Nephron (organoid): ENCODE measurements around the gene ATP7B.
A peak's percentile ranks its signal among the peaks of the same experiment; 100 is the strongest.

ENCODE experiments used
- H3K27ac Mint-ChIP-seq, 3 experiments: 2 replicates each; pipeline ENCODE4 v1.8.0; 2020; ENCODE audit warnings: mixed read lengths in 3 of 3, mild to moderate bottlenecking in 2 of 3, moderate library complexity in 1 of 3
- H3K27me3 Mint-ChIP-seq: 2 replicates; pipeline ENCODE4 v1.8.0; 2021; ENCODE audit warnings: low read depth, mild to moderate bottlenecking, moderate library complexity, mixed read lengths
- H3K36me3 Mint-ChIP-seq: 2 replicates; pipeline ENCODE4 v1.8.0; 2020; ENCODE audit warnings: low read depth, mixed read lengths
- H3K4me1 Mint-ChIP-seq: 2 replicates; pipeline ENCODE4 v1.8.0; 2020; ENCODE audit warnings: mixed read lengths
- H3K4me3 Mint-ChIP-seq, 3 experiments: 2 replicates each; pipeline ENCODE4 v1.8.0; 2020; ENCODE audit warnings: mild to moderate bottlenecking in 3 of 3, mixed read lengths in 3 of 3, moderate library complexity in 2 of 3
- H3K9me3 Mint-ChIP-seq: 2 replicates; pipeline ENCODE4 v1.8.0; 2020; ENCODE audit warnings: mixed read lengths
- TF ChIP-seq, protein P1 (sequence below), 3 experiments: fragments of 200-600 bp; sonication (generic); IDR thresholded peaks; one replicate each; pipeline ENCODE4 v1.5.0; 2021; ENCODE audit warnings: antibody characterized with exemption in 3 of 3; ENCODE audit not compliant: unreplicated experiment in 3 of 3

Gene ATP7B

DNA sequence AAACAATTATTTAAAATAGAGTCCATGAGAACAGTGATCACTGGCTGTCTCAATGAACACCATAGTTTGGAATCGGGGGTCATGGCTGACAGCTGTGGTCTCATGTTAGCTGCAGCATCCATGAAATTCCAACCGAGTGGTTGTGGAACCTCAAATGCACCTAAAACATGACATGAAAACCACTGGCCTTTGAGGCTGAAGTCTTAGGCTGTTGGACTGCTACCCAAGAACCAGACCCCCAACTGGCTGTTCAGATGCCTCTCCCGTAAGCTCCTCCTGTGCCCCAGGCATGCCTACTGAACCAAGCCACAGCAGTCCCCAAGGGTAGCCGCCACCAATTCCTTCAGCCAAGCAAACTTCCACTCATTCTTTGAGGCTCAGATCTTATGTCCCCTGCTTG, 50.5 kb downstream of the ATP7B start:
- Mint-ChIP-seq H3K9me3 (no peaks in the 10 kb centered on the region), H3K4me1 (peaks cover 27% of the 10 kb centered on the region), H3K36me3 (peaks cover 23% of the 10 kb centered on the region), H3K27me3 (no peaks in the 10 kb centered on the region), H3K4me3 (no peak overlapping the region), H3K27ac (no peak overlapping the region)
- TF ChIP-seq, protein P1, sequence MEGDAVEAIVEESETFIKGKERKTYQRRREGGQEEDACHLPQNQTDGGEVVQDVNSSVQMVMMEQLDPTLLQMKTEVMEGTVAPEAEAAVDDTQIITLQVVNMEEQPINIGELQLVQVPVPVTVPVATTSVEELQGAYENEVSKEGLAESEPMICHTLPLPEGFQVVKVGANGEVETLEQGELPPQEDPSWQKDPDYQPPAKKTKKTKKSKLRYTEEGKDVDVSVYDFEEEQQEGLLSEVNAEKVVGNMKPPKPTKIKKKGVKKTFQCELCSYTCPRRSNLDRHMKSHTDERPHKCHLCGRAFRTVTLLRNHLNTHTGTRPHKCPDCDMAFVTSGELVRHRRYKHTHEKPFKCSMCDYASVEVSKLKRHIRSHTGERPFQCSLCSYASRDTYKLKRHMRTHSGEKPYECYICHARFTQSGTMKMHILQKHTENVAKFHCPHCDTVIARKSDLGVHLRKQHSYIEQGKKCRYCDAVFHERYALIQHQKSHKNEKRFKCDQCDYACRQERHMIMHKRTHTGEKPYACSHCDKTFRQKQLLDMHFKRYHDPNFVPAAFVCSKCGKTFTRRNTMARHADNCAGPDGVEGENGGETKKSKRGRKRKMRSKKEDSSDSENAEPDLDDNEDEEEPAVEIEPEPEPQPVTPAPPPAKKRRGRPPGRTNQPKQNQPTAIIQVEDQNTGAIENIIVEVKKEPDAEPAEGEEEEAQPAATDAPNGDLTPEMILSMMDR (IDR thresholded peaks at IDR 0.05; ENCODE audit: unreplicated experiment in 3 of 3), result no peak

DNA sequence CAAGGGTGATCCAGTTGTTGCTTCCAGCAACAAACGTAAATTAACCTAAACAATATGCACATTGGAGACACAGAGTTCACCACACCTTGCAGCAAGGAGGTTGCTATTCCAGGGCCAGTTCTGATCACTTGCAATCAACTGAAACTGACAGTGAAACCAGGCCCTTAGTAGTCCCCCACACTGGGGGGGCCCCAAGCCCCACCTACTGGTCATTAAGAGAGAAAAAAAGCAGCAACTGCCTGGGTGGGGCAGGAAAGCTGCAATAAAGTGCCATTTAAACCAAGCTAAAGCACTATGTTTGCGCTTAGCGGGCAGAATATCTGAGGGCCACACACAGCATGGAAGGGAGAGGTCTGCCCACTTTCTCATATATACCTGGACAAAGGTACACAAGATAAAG, 51.5 kb downstream of the ATP7B start:
- TF ChIP-seq, protein P1 (IDR thresholded peaks at IDR 0.05; ENCODE audit: unreplicated experiment in 3 of 3), result no peak
- Mint-ChIP-seq H3K36me3 (peaks cover 24% of the 10 kb centered on the region), H3K27ac (no peak overlapping the region), H3K27me3 (no peaks in the 10 kb centered on the region), H3K4me1 (peaks cover 29% of the 10 kb centered on the region), H3K9me3 (no peaks in the 10 kb centered on the region), H3K4me3 (no peak overlapping the region)

DNA sequence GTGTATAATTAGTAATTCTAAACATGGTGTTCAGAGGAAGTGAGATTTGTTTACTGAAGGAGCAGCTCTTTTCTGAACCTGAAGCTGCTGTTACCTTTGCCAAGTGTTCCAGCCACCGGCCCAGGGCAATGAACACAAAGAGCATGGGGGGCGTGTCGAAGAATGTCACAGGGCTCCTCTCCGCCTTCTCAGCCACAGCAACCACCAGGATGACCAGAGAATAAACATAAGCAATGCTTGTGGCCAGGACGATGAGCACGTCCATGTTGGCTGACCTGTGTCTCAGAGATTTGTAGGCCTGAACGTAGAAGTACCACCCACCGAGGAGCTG, 53.1 kb downstream of the ATP7B start:
- Mint-ChIP-seq H3K36me3 (peaks cover 26% of the 10 kb centered on the region), H3K9me3 (no peaks in the 10 kb centered on the region), H3K4me1 (peaks cover 40% of the 10 kb centered on the region), H3K27ac (peak overlapping the region in 1 of 3 experiments; percentile 62), H3K4me3 (no peak overlapping the region), H3K27me3 (no peaks in the 10 kb centered on the region)
- TF ChIP-seq, protein P1 (IDR thresholded peaks at IDR 0.05; ENCODE audit: unreplicated experiment in 3 of 3), result no peak

DNA sequence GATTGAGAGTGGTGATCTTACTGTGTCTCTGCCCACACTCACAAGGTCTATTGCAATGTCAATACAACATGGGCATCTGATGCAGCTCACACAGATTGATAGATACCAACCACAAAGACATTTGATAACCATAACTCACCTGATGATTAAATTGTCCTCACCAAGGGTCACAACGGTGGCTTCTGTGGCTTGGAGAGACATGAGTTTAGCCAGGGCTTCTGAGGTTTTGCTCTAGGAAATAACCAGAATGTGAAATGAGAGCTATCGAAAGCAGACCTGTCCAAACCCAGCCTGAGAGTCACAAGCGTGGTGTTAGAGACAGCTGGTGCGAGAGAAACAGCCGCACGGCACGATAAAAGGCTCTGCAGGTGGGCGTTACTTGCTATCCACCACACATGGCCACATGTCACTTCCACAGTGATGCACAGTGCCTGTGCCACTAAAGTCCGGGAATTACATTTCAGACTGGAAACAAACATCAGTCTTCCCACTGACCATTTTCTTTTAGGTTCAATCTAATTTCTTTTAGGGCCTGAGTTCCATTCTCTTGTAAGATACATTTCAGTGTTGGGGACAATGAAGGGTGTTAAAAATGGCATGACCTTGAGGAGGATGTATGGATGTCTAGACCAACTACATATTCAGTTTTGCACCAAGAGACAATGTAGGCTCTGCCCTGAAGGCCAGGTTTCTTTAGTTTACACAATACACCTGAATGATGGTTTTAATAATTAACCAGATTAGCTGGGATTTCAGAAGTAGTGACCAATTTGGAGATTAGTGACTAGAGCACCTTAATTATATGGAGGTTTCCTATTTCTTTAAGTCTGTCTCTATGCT, 53.7 kb downstream of the ATP7B start:
- Mint-ChIP-seq H3K4me1 (peaks cover 40% of the 10 kb centered on the region), H3K4me3 (no peak overlapping the region), H3K9me3 (no peaks in the 10 kb centered on the region)

DNA sequence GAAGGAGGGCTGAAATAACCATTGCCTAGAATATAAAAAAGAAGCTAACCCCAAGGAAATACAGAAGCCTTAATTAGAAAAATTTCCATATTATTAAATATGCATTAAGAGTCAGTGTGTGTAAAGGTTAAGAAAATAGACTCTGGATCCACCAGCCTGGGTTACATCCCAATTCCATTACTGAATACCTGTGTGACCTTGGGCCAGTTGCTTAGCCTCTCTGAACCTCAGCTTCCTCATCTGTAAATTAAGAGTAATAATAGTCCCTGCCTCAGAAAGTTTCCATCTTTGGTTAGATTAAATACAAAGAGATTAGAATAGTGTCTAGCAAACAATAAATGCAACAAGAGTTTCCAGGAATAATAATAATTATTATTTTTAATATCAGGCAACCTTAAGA, 54.5 kb downstream of the ATP7B start:
- H3K27me3 Mint-ChIP-seq, result no peaks in the 10 kb centered on the region
- TF ChIP-seq, protein P1 (IDR thresholded peaks at IDR 0.05; ENCODE audit: unreplicated experiment in 3 of 3), result no peak
- peaks cover 26% of the 10 kb centered on the region for H3K36me3 Mint-ChIP-seq
- peaks cover 40% of the 10 kb centered on the region for H3K4me1 Mint-ChIP-seq
- H3K4me3 Mint-ChIP-seq, result no peak overlapping the region
- H3K9me3 Mint-ChIP-seq, result no peaks in the 10 kb centered on the region
- no peak overlapping the region for H3K27ac Mint-ChIP-seq

More for the DNA sequence above, 53.7 kb downstream of the ATP7B start:
- no peaks in the 10 kb centered on the region for H3K27me3 Mint-ChIP-seq
- TF ChIP-seq, protein P1 (IDR thresholded peaks at IDR 0.05; ENCODE audit: unreplicated experiment in 3 of 3), result no peak
- H3K36me3 Mint-ChIP-seq, result peaks cover 26% of the 10 kb centered on the region
- H3K27ac Mint-ChIP-seq, result peak overlapping the region in 1 of 3 experiments; percentile 62
